Measurements from ENCODE around the gene RAD51C. TPM values are rescaled to one million over a fixed set of nuclear protein-coding genes. Genes with fewer than 3 reads are reported as not detected.

The RAD51C gene
- polyA plus RNA-seq, 2 of the 4 experiments (the other 2 are of a cell fraction), result 83.4 to 121 TPM

- TF ChIP-seq EHMT2 (IDR thresholded peaks at IDR 0.05; ENCODE audit: low read depth), result 0 out of 2 replicates have a peak, but pooled peaks have one; percentile 26
- TF ChIP-seq MAZ (IDR thresholded peaks at IDR 0.05; ENCODE audit: borderline replicate concordance, low read depth, low read length), result no peak
- TF ChIP-seq CEBPB (IDR thresholded peaks at IDR 0.05), result no peak
- 0 out of 2 replicates have a peak, but pooled peaks have one; percentile 66 for TF ChIP-seq HOXA7 (CRISPR knock-in tag; IDR thresholded peaks at IDR 0.05)
- no peak for TF ChIP-seq ZFP36 (IDR thresholded peaks at IDR 0.05; ENCODE audit: borderline replicate concordance, partially characterized antibody)
- TF ChIP-seq ELK1 (IDR thresholded peaks at IDR 0.05; ENCODE audit: low read depth, low read length), result no peak
- TF ChIP-seq ZC3H11A (IDR thresholded peaks at IDR 0.05), result no peak
- no peak for TF ChIP-seq NR3C1 (IDR thresholded peaks at IDR 0.05)
- TF ChIP-seq RCOR1 (IDR thresholded peaks at IDR 0.05; ENCODE audit: low read depth, low read length), result no peak
- peak; percentile 66 for TF ChIP-seq REST (IDR thresholded peaks at IDR 0.05)
- no peak; the same call in 1 of the 2 replicates for TF ChIP-seq GATA3 (IDR thresholded peaks at IDR 0.05; ENCODE audit: borderline replicate concordance)
- TF ChIP-seq RFX5 (IDR thresholded peaks at IDR 0.05), result peak; percentile 64; the same call in 1 of the 2 replicates
- TF ChIP-seq CHD2 (IDR thresholded peaks at IDR 0.05; ENCODE audit: low read length, partially characterized antibody), result peak; percentile 68
- TF ChIP-seq TFCP2L1 (CRISPR knock-in tag; IDR thresholded peaks at IDR 0.05), result peak; percentile 32; the same call in 1 of the 2 replicates
- TF ChIP-seq RAD21 (conservative IDR thresholded peaks at IDR 0.05 in 1 of 2, IDR thresholded peaks at IDR 0.05 in 1 of 2), result no peak
- no peak for TF ChIP-seq SREBF2 (IDR thresholded peaks at IDR 0.05)
- TF ChIP-seq JUNB (IDR thresholded peaks at IDR 0.05), result no peak
- TF ChIP-seq FOXS1 (CRISPR knock-in tag; IDR thresholded peaks at IDR 0.05), result 0 out of 2 replicates have a peak, but pooled peaks have one; percentile 76
- TF ChIP-seq POLR2AphosphoS2 (conservative IDR thresholded peaks at IDR 0.05; ENCODE audit: low read length), result no peak
- no peak for TF ChIP-seq MAFK (IDR thresholded peaks at IDR 0.05; ENCODE audit: partially characterized antibody)
- TF ChIP-seq KDM5A (IDR thresholded peaks at IDR 0.05), result peak; percentile 65; the same call in 1 of the 2 replicates
- peak; percentile 89; the same call in 1 of the 2 replicates for TF ChIP-seq HMGXB4 (CRISPR knock-in tag; IDR thresholded peaks at IDR 0.05; ENCODE audit: borderline replicate concordance)
- TF ChIP-seq POLR2A (IDR thresholded peaks at IDR 0.05; ENCODE audit: low read length), result peak; percentile 82
- TF ChIP-seq HEYL (CRISPR knock-in tag; IDR thresholded peaks at IDR 0.05), result 0 out of 2 replicates have a peak, but pooled peaks have one; percentile 28
- TF ChIP-seq CBX8 (IDR thresholded peaks at IDR 0.05), result no peak
Measured at GRCh38 chr17:58692239-58693055, at the start of gene RAD51C (continued).

All from A549 (cell line).